NCI-H128 (cell line): ENCODE data around the gene HSPA8.
"Not testable (repeated sequence)": the region's sequence is repeated elsewhere in the genome, so short reads cannot be mapped to it uniquely, and the experiment has no call there.

ENCODE experiments used
- DNase-seq: peaks from one replicate; lab custom pipeline; 2025; ENCODE audit not compliant: unreplicated experiment; lab: John Stamatoyannopoulos, UW

HSPA8 gene

GRCh38 chr11:123061403-123062157, at the start of gene HSPA8:
Gene HSPA8 (minus strand): TSS chr11:123062136. CDS start chr11:123061324, 812 bp downstream.
- peak; percentile 43 for DNase-seq

- no peak for DNase-seq
Observed at GRCh38 chr11:123111465-123111864, 49.5 kb upstream of the HSPA8 start.

GRCh38 chr11:123110397-123110796, 48.5 kb upstream of the HSPA8 start:
- no peak for DNase-seq

GRCh38 chr11:123107945-123108495, 46.1 kb upstream of the HSPA8 start:
- DNase-seq, result no peak

- DNase-seq, result no peak
Observed at GRCh38 chr11:123104697-123105096, 42.8 kb upstream of the HSPA8 start.

- peak; percentile 6 for DNase-seq
Observed at GRCh38 chr11:123103326-123103980, 41.5 kb upstream of the HSPA8 start.

- no peak for DNase-seq
Observed at GRCh38 chr11:123100379-123101085, 38.6 kb upstream of the HSPA8 start.

- DNase-seq, result no peak
Observed at GRCh38 chr11:123098990-123099389, 37.1 kb upstream of the HSPA8 start.

- no peak for DNase-seq
Observed at GRCh38 chr11:123093739-123094138, 31.8 kb upstream of the HSPA8 start.

GRCh38 chr11:123091506-123091905, 29.6 kb upstream of the HSPA8 start:
- DNase-seq, result no peak

- not testable (repeated sequence) for DNase-seq
Observed at GRCh38 chr11:123090168-123090567, 28.2 kb upstream of the HSPA8 start.

- DNase-seq, result not testable (repeated sequence)
Observed at GRCh38 chr11:123088896-123089295, 27.0 kb upstream of the HSPA8 start.

- DNase-seq, result not testable (repeated sequence)
Observed at GRCh38 chr11:123087657-123088056, 25.7 kb upstream of the HSPA8 start.

GRCh38 chr11:123086305-123086704, 24.4 kb upstream of the HSPA8 start:
- DNase-seq, result no peak

- no peak for DNase-seq
Observed at GRCh38 chr11:123085497-123085896, 23.6 kb upstream of the HSPA8 start.

- no peak for DNase-seq
Observed at GRCh38 chr11:123084454-123084853, 22.5 kb upstream of the HSPA8 start.

GRCh38 chr11:123083623-123084029, 21.7 kb upstream of the HSPA8 start:
- no peak for DNase-seq

- DNase-seq, result no peak
Observed at GRCh38 chr11:123082977-123083376, 21.0 kb upstream of the HSPA8 start.

GRCh38 chr11:123080015-123080414, 18.1 kb upstream of the HSPA8 start:
- no peak for DNase-seq

- DNase-seq, result no peak
Observed at GRCh38 chr11:123076484-123076883, 14.5 kb upstream of the HSPA8 start.

GRCh38 chr11:123073343-123074057, 11.6 kb upstream of the HSPA8 start:
- DNase-seq, result no peak
